NCI-H524 (cell line): Measurements from ENCODE around the gene TUBA4B.

Source experiments
- DNase-seq, 2 experiments: peaks; one replicate each; lab custom pipeline; 2025; lab: John Stamatoyannopoulos, UW

The TUBA4B gene

GRCh38 chr2:219218732-219219701 is 34.0 kb upstream of the TUBA4B start, which contains the start of gene ABCB6:
Gene ABCB6 (minus strand): TSS chr2:219218958. CDS start chr2:219218673, 285 bp downstream.
- DNase-seq, result peak; percentile 94 to 95

GRCh38 chr2:219219784-219220532 is 33.1 kb upstream of the TUBA4B start:
- no peak for DNase-seq

GRCh38 chr2:219220652-219221402 is 32.2 kb upstream of the TUBA4B start:
- no peak for DNase-seq

GRCh38 chr2:219221957-219222518 is 31.0 kb upstream of the TUBA4B start:
- DNase-seq, result no peak

- no peak for DNase-seq
Observed at GRCh38 chr2:219223831-219224610, 29.0 kb upstream of the TUBA4B start.

GRCh38 chr2:219225350-219225749 is 27.7 kb upstream of the TUBA4B start:
- no peak for DNase-seq

GRCh38 chr2:219228041-219228910 is 24.8 kb upstream of the TUBA4B start:
- no peak for DNase-seq

- no peak for DNase-seq
Observed at GRCh38 chr2:219228911-219229304, 24.1 kb upstream of the TUBA4B start.

GRCh38 chr2:219229305-219230058 is 23.6 kb upstream of the TUBA4B start, which contains the start of the genes ANKZF1 and ATG9A:
Gene ANKZF1 (plus strand): TSS chr2:219229806. CDS start chr2:219230258, 452 bp downstream.
Gene ATG9A (minus strand): TSS chr2:219229636. CDS start chr2:219228024, 1,612 bp downstream.
- DNase-seq, result peak; percentile 97

- DNase-seq, result peak in 1 of 2 experiments; percentile 30
Observed at GRCh38 chr2:219230059-219230540, 22.9 kb upstream of the TUBA4B start.

GRCh38 chr2:219234331-219234730 is 18.7 kb upstream of the TUBA4B start:
- no peak for DNase-seq

GRCh38 chr2:219243291-219243761 is 9.7 kb upstream of the TUBA4B start:
- DNase-seq, result no peak

GRCh38 chr2:219244789-219245147 is 8.3 kb upstream of the TUBA4B start:
- no peak for DNase-seq

GRCh38 chr2:219245148-219245898 is 7.7 kb upstream of the TUBA4B start, which contains the start of the genes GLB1L and STK16:
Gene GLB1L (minus strand): TSS chr2:219245444. CDS start chr2:219243573, 1,871 bp downstream.
Gene STK16 (plus strand): TSS chr2:219245479. CDS start chr2:219246000, 521 bp downstream.
- peak; percentile 59 to 85 for DNase-seq

- no peak for DNase-seq
Observed at GRCh38 chr2:219245899-219246230, 7.2 kb upstream of the TUBA4B start.

GRCh38 chr2:219246559-219246958 is 6.5 kb upstream of the TUBA4B start:
- no peak for DNase-seq

GRCh38 chr2:219247678-219248642 is 5.1 kb upstream of the TUBA4B start:
- no peak for DNase-seq
